Hippocampal formation (tissue), 2 donors: ENCODE data around the gene TCN2.
"Not testable (repeated sequence)": the region's sequence is repeated elsewhere in the genome, so short reads cannot be mapped to it uniquely, and the experiment has no call there.

Experiments
- DNase-seq, 2 donors: peaks; one replicate each; lab custom pipeline; 2025; lab: John Stamatoyannopoulos, UW

Gene TCN2

GRCh38 chr22:30606455-30607299 is at the start of gene TCN2:
Gene TCN2 (plus strand): TSS chr22:30607174. CDS start chr22:30607332, 158 bp downstream.
- DNase-seq: peak; percentile 74 to 76

GRCh38 chr22:30557243-30557642 is 49.7 kb upstream of the TCN2 start:
- DNase-seq: no peak

- no peak for DNase-seq
These were observed 47.1 kb upstream of the TCN2 start for GRCh38 chr22:30559889-30560288.

- not testable (repeated sequence) for DNase-seq
These were observed 46.3 kb upstream of the TCN2 start for GRCh38 chr22:30560643-30561202.

- no peak for DNase-seq
These were observed 45.4 kb upstream of the TCN2 start for GRCh38 chr22:30561402-30562189.

- no peak for DNase-seq
These were observed 44.6 kb upstream of the TCN2 start for GRCh38 chr22:30562366-30562765.

- no peak for DNase-seq
These were observed 42.8 kb upstream of the TCN2 start for GRCh38 chr22:30564045-30564760.

- DNase-seq: no peak
These were observed 42.2 kb upstream of the TCN2 start for GRCh38 chr22:30564761-30565119.

- peak in 1 of 2 donors; percentile 22 for DNase-seq
These were observed 41.6 kb upstream of the TCN2 start for GRCh38 chr22:30565341-30565740.

- no peak for DNase-seq
These were observed 40.8 kb upstream of the TCN2 start for GRCh38 chr22:30566125-30566524.

GRCh38 chr22:30567277-30567676 is 39.7 kb upstream of the TCN2 start:
- not testable (repeated sequence) for DNase-seq

- no peak for DNase-seq
These were observed 38.7 kb upstream of the TCN2 start for GRCh38 chr22:30568137-30568805.

GRCh38 chr22:30569674-30570202 is 37.2 kb upstream of the TCN2 start:
- DNase-seq: no peak

GRCh38 chr22:30572210-30572609 is 34.8 kb upstream of the TCN2 start:
- DNase-seq: no peak

- peak; percentile 53 to 62 for DNase-seq
These were observed 34.0 kb upstream of the TCN2 start for GRCh38 chr22:30572840-30573593.

- DNase-seq: peak in 1 of 2 donors; percentile 22
These were observed 33.3 kb upstream of the TCN2 start for GRCh38 chr22:30573594-30574094.

- peak; percentile 76 to 89 for DNase-seq
These were observed 32.6 kb upstream of the TCN2 start, which contains the start of gene GAL3ST1 for GRCh38 chr22:30574095-30574981. Gene GAL3ST1 (minus strand): TSS chr22:30574665. CDS start chr22:30557392, 17,273 bp downstream.

- DNase-seq: peak in 1 of 2 donors; percentile 72
These were observed 31.8 kb upstream of the TCN2 start for GRCh38 chr22:30574997-30575671.
